Spinal cord (tissue), 10 donors: Measurements from ENCODE around the gene NLE1. TPM values are rescaled to one million over a fixed set of nuclear protein-coding genes. Genes with fewer than 3 reads are reported as not detected.

Experiments used
- DNase-seq, 6 donors: peaks; one replicate each; pipeline versions ENCODE4 v3.0.0 to v3.0.0-alpha.2; 2013 to 2015; ENCODE audit warnings: low spot score in 6 of 6, low read depth in 4 of 6
- H3K27ac ChIP-seq: one replicate; pipeline ENCODE4 v1.5.1; 2013; ENCODE audit warnings: low read depth, low read length, control low read depth
- H3K27me3 ChIP-seq: one replicate; pipeline ENCODE4 v1.6.1; 2013; ENCODE audit warnings: low read length; ENCODE audit not compliant: control insufficient read depth, insufficient read depth
- H3K36me3 ChIP-seq: one replicate; pipeline ENCODE4 v1.6.1; 2013; ENCODE audit warnings: low read length; ENCODE audit not compliant: control insufficient read depth, insufficient read depth
- H3K4me1 ChIP-seq: one replicate; pipeline ENCODE4 v1.6.1; 2013; ENCODE audit warnings: low read length; ENCODE audit not compliant: control insufficient read depth, insufficient read depth
- H3K4me3 ChIP-seq: one replicate; pipeline ENCODE4 v1.5.1; 2013; ENCODE audit warnings: low read depth, low read length, control low read depth
- H3K9me3 ChIP-seq: one replicate; pipeline ENCODE4 v1.6.1; 2013; ENCODE audit warnings: low read length; ENCODE audit not compliant: control insufficient read depth, insufficient read depth
- WGBS: methylation state at CpG from one replicate; pipeline ENCODE4 v1.1.5; 2013; ENCODE audit warnings: missing lambda C conversion rate; ENCODE audit not compliant: insufficient coverage; 5-methylcytosine and 5-hydroxymethylcytosine counted together
- polyA plus RNA-seq, 2 donors: library from polyadenylated mRNA; unstranded; fragments of 120-200 nt; gene quantifications; one replicate each; pipeline ENCODE4 v1.2.1, GENCODE V29; 2013; ENCODE audit not compliant: insufficient read length in 2 of 2
- small RNA-seq: library from RNA; depleted of rRNA; stranded (forward); fragments of <200 nt; gene quantifications from one replicate; pipeline ENCODE3, GENCODE V24; 2014; ENCODE audit warnings: low replicate concordance
- total RNA-seq, 2 donors: library from RNA; depleted of rRNA in 1 of 2; stranded (reverse); fragments of 120-200 nt in 1 of 2; fragments of >200 nt in 1 of 2; gene quantifications; one replicate each; pipeline versions ENCODE4 v1.2.3 to v1.2.4, GENCODE V29; 2013 to 2014
- donor health status: healthy.

NLE1 gene
- total and polyA plus RNA-seq, 4 donors = 14.2 to 26.1 (median 19.0) TPM

DNA sequence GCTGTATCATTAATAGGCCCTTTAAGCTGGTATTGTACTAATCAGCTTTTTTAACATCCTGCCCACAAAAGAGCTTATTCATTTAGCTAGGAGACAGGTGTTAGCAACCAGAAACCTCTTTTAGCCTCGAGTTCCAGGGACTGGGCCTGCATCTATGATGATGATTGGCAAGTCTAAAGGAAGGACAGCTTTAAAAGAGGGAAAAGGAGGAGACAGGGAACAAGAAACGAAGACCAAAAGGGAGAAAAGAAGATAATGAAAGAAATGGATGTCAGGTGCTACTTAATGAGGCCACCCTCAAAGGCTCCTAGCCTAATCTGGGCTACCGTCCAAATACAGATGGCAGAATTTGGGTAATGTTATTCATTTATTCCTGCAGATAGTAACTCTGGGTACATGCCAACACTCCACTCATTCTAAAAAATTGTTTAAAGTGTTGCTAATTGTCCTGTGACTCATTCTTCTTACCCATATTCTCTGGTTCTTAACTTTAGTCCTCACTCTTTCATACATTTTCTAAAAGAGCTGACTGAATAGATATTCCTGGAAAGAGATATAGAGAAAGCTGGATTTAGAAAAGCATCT lies 59.9 kb downstream of the NLE1 start:
- Histone ChIP-seq H3K9me3 (no peaks in the 10 kb centered on the region), H3K27me3 (no peaks in the 10 kb centered on the region), H3K27ac (no peak overlapping the region), H3K36me3 (no peaks in the 10 kb centered on the region), H3K4me1 (peaks cover 5% of the 10 kb centered on the region), H3K4me3 (no peak overlapping the region)
- 22% methylated on average over 2 of the region's 3 CpGs for WGBS
- DNase-seq = peak in 2 of 6 donors; percentile 73 to 84

DNA sequence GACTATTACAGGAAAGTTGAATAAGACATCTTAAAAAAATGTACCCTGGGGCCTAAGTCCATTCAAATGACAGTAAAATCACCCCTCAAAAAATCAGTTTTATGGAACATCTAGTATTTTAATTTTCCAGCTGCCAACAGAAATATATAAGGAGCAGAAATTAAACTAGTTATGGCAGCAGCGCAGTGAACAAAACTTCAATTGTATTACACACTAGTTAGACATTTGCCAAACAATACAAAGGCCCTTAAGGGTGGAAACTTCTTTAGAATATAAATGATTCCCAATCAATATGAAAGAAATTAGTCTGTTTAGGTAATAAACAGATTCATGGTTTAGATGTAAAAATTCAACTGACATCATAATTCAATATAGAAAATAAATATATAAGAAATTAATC lies 60.5 kb downstream of the NLE1 start:
- no peaks in the 10 kb centered on the region for H3K36me3 ChIP-seq
- no peak overlapping the region for H3K4me3 ChIP-seq
- DNase-seq = peak in 1 of 6 donors; percentile 13
- H3K9me3 ChIP-seq = no peaks in the 10 kb centered on the region
- H3K27ac ChIP-seq = no peak overlapping the region
- H3K4me1 ChIP-seq = peaks cover 5% of the 10 kb centered on the region
- H3K27me3 ChIP-seq = no peaks in the 10 kb centered on the region
- WGBS = no CpG with 5 or more reads among the region's 1 CpG

DNA sequence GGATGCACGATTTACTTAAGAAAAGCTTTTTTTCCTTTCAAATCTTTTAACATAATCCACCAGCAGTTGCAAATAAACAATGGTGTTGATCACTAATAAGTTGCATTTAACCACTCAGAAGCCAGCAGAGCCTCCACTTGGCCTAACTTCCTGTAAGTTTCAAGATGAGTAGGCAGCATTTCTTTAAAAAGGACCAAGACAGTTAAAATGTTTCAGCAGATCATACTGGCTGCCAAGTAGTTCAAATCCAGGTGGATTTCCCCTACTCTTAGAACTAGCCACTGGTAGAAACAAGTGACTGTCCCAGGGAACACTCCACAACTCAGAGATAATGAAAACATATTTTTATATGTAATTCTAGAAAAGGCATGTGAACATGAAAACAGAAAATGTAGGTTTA lies 61.6 kb downstream of the NLE1 start:
- no peaks in the 10 kb centered on the region for H3K27me3 ChIP-seq
- WGBS = no CpG with 5 or more reads among the region's 1 CpG
- H3K36me3 ChIP-seq = no peaks in the 10 kb centered on the region
- no peaks in the 10 kb centered on the region for H3K9me3 ChIP-seq
- H3K4me3 ChIP-seq = no peak overlapping the region
- H3K4me1 ChIP-seq = peaks cover 9% of the 10 kb centered on the region
- no peak overlapping the region for H3K27ac ChIP-seq
- no peak for DNase-seq

DNA sequence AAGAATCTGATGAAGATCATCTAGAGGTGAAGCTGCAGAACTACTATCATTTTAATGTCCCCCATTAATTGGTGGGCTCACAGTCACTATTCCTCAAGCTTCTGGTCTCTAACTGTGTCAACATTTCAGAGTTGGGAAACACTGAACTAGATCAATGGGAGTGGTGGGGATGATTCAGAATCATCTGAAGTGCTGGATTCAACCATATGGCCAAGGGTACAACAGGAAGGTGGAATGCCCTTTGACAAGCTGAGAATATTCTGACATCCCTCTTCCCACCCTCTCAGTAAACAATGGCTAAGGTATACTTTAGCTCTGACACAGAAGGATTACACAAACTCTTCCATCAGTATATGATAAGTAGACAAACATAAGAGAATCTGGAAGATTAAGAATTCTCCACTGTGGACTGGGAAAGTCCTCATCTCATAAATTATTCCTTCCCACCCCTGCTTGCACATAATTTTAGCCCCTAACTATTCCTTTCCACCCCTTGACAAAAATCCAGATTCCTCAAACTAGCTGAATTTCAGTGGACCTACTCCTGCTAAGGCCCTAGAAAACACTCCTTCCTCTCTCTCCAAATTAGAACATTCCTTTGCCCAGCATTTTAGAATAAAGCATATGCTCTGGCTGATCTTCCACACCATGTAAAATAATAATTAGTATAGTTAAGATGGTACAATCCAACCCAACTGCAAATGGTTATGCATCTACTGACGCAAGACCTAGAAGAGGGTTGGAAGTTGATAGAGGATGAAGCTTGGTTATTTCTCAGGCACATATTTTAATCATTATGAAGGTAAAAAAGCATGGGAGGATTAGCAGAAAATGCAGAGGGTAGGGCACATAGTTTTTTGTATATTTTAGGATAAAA lies 62.3 kb downstream of the NLE1 start:
- Histone ChIP-seq H3K9me3 (no peaks in the 10 kb centered on the region), H3K27me3 (no peaks in the 10 kb centered on the region), H3K4me3 (no peak overlapping the region), H3K36me3 (no peaks in the 10 kb centered on the region), H3K27ac (no peak overlapping the region), H3K4me1 (peaks cover 9% of the 10 kb centered on the region)
- no peak for DNase-seq
- no CpG with 5 or more reads among the region's 1 CpG for WGBS

Small RNAs within 50 kb of the gene (small RNA-seq; reads per million reads assigned to genes)
- gene RNU6-840P = not detected

Other genes starting within 250 kb of the NLE1 start
- 1 to 10 TPM; 5.2 to 5.3 TPM for gene CCT6B, start 180.8 kb downstream of the NLE1 start, total RNA-seq
- 1 to 10 TPM; 2.7 to 4.2 TPM for gene CCT6B, start 180.8 kb downstream of the NLE1 start, polyA plus RNA-seq
- gene ZNF830, start 180.8 kb downstream of the NLE1 start, total RNA-seq = 10 to 100 TPM; 12.5 to 16.0 TPM
- gene ZNF830, start 180.8 kb downstream of the NLE1 start, polyA plus RNA-seq = 10 to 100 TPM; 21.0 to 24.7 TPM
- 10 to 100 TPM; 31.1 to 37.0 TPM for gene LIG3, start 161.8 kb downstream of the NLE1 start, total RNA-seq
- 10 to 100 TPM; 35.0 to 35.1 TPM for gene LIG3, start 161.8 kb downstream of the NLE1 start, polyA plus RNA-seq
- gene RFFL, start 78.6 kb downstream of the NLE1 start, total RNA-seq = 10 to 100 TPM; 12.9 to 16.6 TPM
- gene RFFL, start 78.6 kb downstream of the NLE1 start, polyA plus RNA-seq = 10 to 100 TPM; 23.0 to 28.1 TPM
- gene RAD51D, start 22.4 kb downstream of the NLE1 start, total RNA-seq = 1 to 10 TPM; 7.7 to 9.1 TPM
- gene RAD51D, start 22.4 kb downstream of the NLE1 start, polyA plus RNA-seq = 10 to 100 TPM; 16.4 to 19.7 TPM
- not detected for gene FNDC8, start 20.7 kb downstream of the NLE1 start, total RNA-seq
- under 1 TPM; 0.19 to 0.24 TPM for gene FNDC8, start 20.7 kb downstream of the NLE1 start, polyA plus RNA-seq
- gene UNC45B, start 5.5 kb upstream of the NLE1 start, total RNA-seq = under 1 TPM; 0.10 to 0.11 TPM
- under 1 TPM; 0.10 to 0.24 TPM for gene UNC45B, start 5.5 kb upstream of the NLE1 start, polyA plus RNA-seq
- gene SLC35G3, start 52.1 kb upstream of the NLE1 start, total RNA-seq = not detected
- gene SLC35G3, start 52.1 kb upstream of the NLE1 start, polyA plus RNA-seq = not detected
- gene SLFN5, start 100.8 kb upstream of the NLE1 start, total RNA-seq = 10 to 100 TPM in 1 of 2 donors, 1 to 10 TPM in 1; 9.1 to 17.6 TPM
- gene SLFN5, start 100.8 kb upstream of the NLE1 start, polyA plus RNA-seq = 1 to 10 TPM; 3.6 to 6.4 TPM
- gene SLFN11, start 231.3 kb upstream of the NLE1 start, total RNA-seq = 10 to 100 TPM; 28.1 to 32.2 TPM
- 1 to 10 TPM; 6.1 to 7.6 TPM for gene SLFN11, start 231.3 kb upstream of the NLE1 start, polyA plus RNA-seq